H9 (cell line): Measurements from ENCODE around the gene TMTC2. TPM values are rescaled to one million over a fixed set of nuclear protein-coding genes. Genes with fewer than 3 reads are reported as not detected.

Experiments used
- DNase-seq: peaks from one replicate; pipeline ENCODE4 v3.0.0-alpha.2; 2017
- H2AFZ ChIP-seq: one replicate; pipeline ENCODE4 v1.6.1; 2013; ENCODE audit warnings: mild to moderate bottlenecking, low read length, control low read depth, moderate library complexity
- H2AK5ac ChIP-seq: 2 replicates; pipeline ENCODE4 v1.6.1; 2013; ENCODE audit warnings: low read length, control low read depth, mixed read lengths; ENCODE audit not compliant: insufficient read length
- H2BK120ac ChIP-seq: one replicate; pipeline ENCODE4 v1.6.1; 2013; ENCODE audit warnings: low read depth, mild to moderate bottlenecking, low read length, control low read depth, inconsistent platforms; ENCODE audit not compliant: poor library complexity, severe bottlenecking
- H2BK12ac ChIP-seq: 2 replicates; pipeline ENCODE4 v1.6.1; 2013; ENCODE audit warnings: low read length, control low read depth, mixed read lengths, low read depth; ENCODE audit not compliant: insufficient read length
- H2BK15ac ChIP-seq: 2 replicates; pipeline ENCODE4 v1.6.1; 2013; ENCODE audit warnings: low read depth, low read length, control low read depth
- H2BK20ac ChIP-seq: one replicate; pipeline ENCODE4 v1.6.1; 2013; ENCODE audit warnings: low read depth, mild to moderate bottlenecking, low read length, control low read depth, inconsistent platforms; ENCODE audit not compliant: poor library complexity, severe bottlenecking
- H2BK5ac ChIP-seq: 2 replicates; pipeline ENCODE4 v1.6.1; 2013; ENCODE audit warnings: low read length, control low read depth, mixed read lengths; ENCODE audit not compliant: insufficient read length
- H3K14ac ChIP-seq: 2 replicates; pipeline ENCODE4 v1.6.1; 2013; ENCODE audit warnings: low read length, control low read depth; ENCODE audit not compliant: insufficient read depth
- H3K18ac ChIP-seq: 2 replicates; pipeline ENCODE4 v1.6.1; 2013; ENCODE audit warnings: low read depth, mild to moderate bottlenecking, mixed read lengths, low read length, control low read depth; ENCODE audit not compliant: insufficient read length
- H3K23ac ChIP-seq: 2 replicates; pipeline ENCODE4 v1.6.1; 2013; ENCODE audit warnings: low read length, control low read depth, mixed read lengths, low read depth; ENCODE audit not compliant: insufficient read length
- H3K23me2 ChIP-seq: 2 replicates; pipeline ENCODE4 v1.6.1; 2013; ENCODE audit warnings: low read depth, mild to moderate bottlenecking, mixed read lengths, low read length, control low read depth; ENCODE audit not compliant: insufficient read length, poor library complexity, severe bottlenecking
- H3K27ac ChIP-seq: 2 replicates; pipeline ENCODE4 v1.5.1; 2013; ENCODE audit warnings: low read length, control low read depth, mixed read lengths, low read depth; ENCODE audit not compliant: insufficient read length
- H3K27me3 ChIP-seq: 2 replicates; pipeline ENCODE4 v1.6.1; 2013; ENCODE audit warnings: low read length, control low read depth, inconsistent platforms; ENCODE audit not compliant: insufficient read depth
- H3K4ac ChIP-seq: 2 replicates; pipeline ENCODE4 v1.6.1; 2013; ENCODE audit warnings: low read depth, mild to moderate bottlenecking, control low read depth, inconsistent platforms, low read length, moderate library complexity
- H3K4me1 ChIP-seq: 2 replicates; pipeline ENCODE4 v1.6.1; 2013; ENCODE audit warnings: low read length, control low read depth, inconsistent platforms; ENCODE audit not compliant: insufficient read depth
- H3K4me2 ChIP-seq: 2 replicates; pipeline ENCODE4 v1.6.1; 2013; ENCODE audit warnings: low read length, control low read depth, mixed read lengths; ENCODE audit not compliant: insufficient read length, insufficient read depth
- H3K56ac ChIP-seq: 2 replicates; pipeline ENCODE4 v1.6.1; 2013; ENCODE audit warnings: low read depth, mild to moderate bottlenecking, mixed read lengths, low read length, control low read depth; ENCODE audit not compliant: insufficient read length
- H3K79me1 ChIP-seq: 2 replicates; pipeline ENCODE4 v1.6.1; 2013; ENCODE audit warnings: low read depth, mild to moderate bottlenecking, moderate library complexity, low read length, control low read depth, inconsistent platforms; ENCODE audit not compliant: insufficient read depth, poor library complexity, severe bottlenecking
- H3K79me2 ChIP-seq: 2 replicates; pipeline ENCODE4 v1.6.1; 2013; ENCODE audit warnings: low read length, control low read depth, inconsistent platforms; ENCODE audit not compliant: insufficient read depth
- H3K9ac ChIP-seq: 2 replicates; pipeline ENCODE4 v1.6.1; 2013; ENCODE audit warnings: low read length, control low read depth, mixed read lengths; ENCODE audit not compliant: insufficient read length; ENCODE audit errors: extremely low read depth
- H3K9me3 ChIP-seq: one replicate; pipeline ENCODE4 v1.6.1; 2013; ENCODE audit warnings: low read depth, low read length, inconsistent platforms; ENCODE audit not compliant: control insufficient read depth
- H3T11ph ChIP-seq: one replicate; pipeline ENCODE4 v1.6.1; 2013; ENCODE audit warnings: mild to moderate bottlenecking, low read length, control low read depth, inconsistent platforms
- H4K20me1 ChIP-seq: one replicate; pipeline ENCODE4 v1.6.1; 2013; ENCODE audit not compliant: control insufficient read depth, insufficient read length, insufficient read depth
- H4K5ac ChIP-seq: 2 replicates; pipeline ENCODE4 v1.6.1; 2013; ENCODE audit warnings: low read depth, mild to moderate bottlenecking, mixed read lengths, low read length, control low read depth; ENCODE audit not compliant: insufficient read length
- H4K8ac ChIP-seq: replicated peaks from 2 replicates; pipeline ENCODE4 v1.6.1; 2013; ENCODE audit warnings: low read length, control low read depth, mixed read lengths, low read depth; ENCODE audit not compliant: insufficient read length
- H4K91ac ChIP-seq: 2 replicates; pipeline ENCODE4 v1.6.1; 2013; ENCODE audit warnings: low read depth, mild to moderate bottlenecking, moderate library complexity, mixed read lengths, low read length, control low read depth; ENCODE audit not compliant: insufficient read length
- H3K27ac Mint-ChIP-seq, 3 experiments: 2 replicates in 2 of 3; 3 replicates in 1 of 3; pipeline ENCODE4 v1.8.0; 2020 to 2021; ENCODE audit warnings: mixed read lengths in 3 of 3, mild to moderate bottlenecking in 1 of 3, moderate library complexity in 1 of 3
- H3K27me3 Mint-ChIP-seq: 2 replicates; pipeline ENCODE4 v1.8.0; 2021; ENCODE audit warnings: low read depth, mild to moderate bottlenecking, moderate library complexity, mixed read lengths
- H3K36me3 Mint-ChIP-seq, 3 experiments: 2 replicates in 2 of 3; 3 replicates in 1 of 3; pipeline ENCODE4 v1.8.0; 2020 to 2021; ENCODE audit warnings: low read depth in 3 of 3, mixed read lengths in 3 of 3; ENCODE audit not compliant: insufficient read depth in 1 of 3
- H3K4me1 Mint-ChIP-seq, 2 experiments: 2 replicates each; pipeline ENCODE4 v1.8.0; 2020; ENCODE audit warnings: mixed read lengths in 2 of 2
- H3K4me3 Mint-ChIP-seq, 2 experiments: 2 replicates in 1 of 2; 3 replicates in 1 of 2; pipeline ENCODE4 v1.8.0; 2020 to 2021; ENCODE audit warnings: mild to moderate bottlenecking in 2 of 2, mixed read lengths in 2 of 2, moderate library complexity in 1 of 2
- H3K9me3 Mint-ChIP-seq, 2 experiments: 2 replicates in 1 of 2; 3 replicates in 1 of 2; pipeline ENCODE4 v1.8.0; 2020; ENCODE audit warnings: mild to moderate bottlenecking in 2 of 2, mixed read lengths in 2 of 2, moderate library complexity in 1 of 2
- CTCF ChIP-seq: fragments of 200-600 bp; sonication (generic); conservative IDR thresholded peaks from 3 replicates; pipeline ENCODE4 v1.8.0; 2021; ENCODE audit warnings: antibody characterized with exemption, mild to moderate bottlenecking
- WGBS: extraction: QIAGEN DNeasy Blood & Tissue Kit; methylation state at CpG from one replicate; pipeline ENCODE4 v1.1.7; 2013; ENCODE audit warnings: missing lambda C conversion rate, low lambda C conversion rate, mixed read lengths; ENCODE audit not compliant: insufficient read length; ENCODE audit errors: extremely low coverage; 5-methylcytosine and 5-hydroxymethylcytosine counted together
- total RNA-seq: library from RNA; stranded (reverse); gene quantifications from 2 replicates; pipeline ENCODE4 v1.2.1, GENCODE V29; 2021

TMTC2 gene
- total RNA-seq, 1 experiment from 2014 or later = 3.1 TPM

DNA sequence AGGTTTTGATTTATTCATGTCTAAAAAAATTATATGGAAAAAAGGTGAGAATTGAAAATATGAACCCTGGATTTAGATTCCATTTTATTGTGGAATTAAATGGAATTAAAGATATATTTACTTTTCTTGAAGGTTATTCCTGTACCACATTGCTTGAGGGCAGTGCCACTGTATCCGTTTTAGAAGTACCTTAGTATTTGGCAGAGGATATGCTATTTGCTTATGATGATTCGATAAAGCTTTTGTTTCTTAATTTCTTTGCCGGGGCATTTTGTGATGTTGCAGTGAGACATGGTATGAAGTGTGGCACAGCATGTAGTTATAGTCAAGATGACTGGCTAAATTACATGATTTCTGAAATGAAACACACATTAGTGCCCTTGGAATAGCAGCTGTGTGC lies 7.6 kb downstream of the TMTC2 start:
- no peaks in the 10 kb centered on the region for H3K79me2 ChIP-seq
- H4K5ac ChIP-seq = no peak overlapping the region
- no peaks in the 10 kb centered on the region for H3K27me3 ChIP-seq
- no peak overlapping the region for H2BK5ac ChIP-seq
- H4K20me1 ChIP-seq = no peaks in the 10 kb centered on the region
- H3K14ac ChIP-seq = no peak overlapping the region
- H3K23me2 ChIP-seq = no peaks in the 10 kb centered on the region
- H3T11ph ChIP-seq = no peak overlapping the region
- H3K4me3 Mint-ChIP-seq = no peak overlapping the region
- H3K27me3 Mint-ChIP-seq = no peaks in the 10 kb centered on the region
- no peak for TF ChIP-seq CTCF
- H4K91ac ChIP-seq = no peak overlapping the region
- H3K4me1 ChIP-seq = no peaks in the 10 kb centered on the region
- H3K36me3 Mint-ChIP-seq = peaks cover 0 to 11% (median 4%) of the 10 kb centered on the region in 3 experiments; a peak in 3 of 7 replicates
- WGBS = no CpG with 5 or more reads among the region's 3 CpGs
- no peak overlapping the region for H2BK20ac ChIP-seq
- peaks cover 7 to 9% of the 10 kb centered on the region in 2 experiments; a peak in 3 of 4 replicates for H3K4me1 Mint-ChIP-seq
- no peak overlapping the region for H2AK5ac ChIP-seq
- no peak overlapping the region for H4K8ac ChIP-seq
- H3K9ac ChIP-seq = no peak overlapping the region
- H3K23ac ChIP-seq = no peak overlapping the region
- H3K9me3 ChIP-seq = no peaks in the 10 kb centered on the region
- no peak overlapping the region for H3K4ac ChIP-seq
- H3K18ac ChIP-seq = no peak overlapping the region
- H3K27ac ChIP-seq = no peak overlapping the region
- no peak overlapping the region for H2BK15ac ChIP-seq
- DNase-seq = no peak
- H3K27ac Mint-ChIP-seq = no peak overlapping the region
- no peak overlapping the region for H3K4me2 ChIP-seq
- H2BK12ac ChIP-seq = no peak overlapping the region
- no peaks in the 10 kb centered on the region for H3K9me3 Mint-ChIP-seq
- H2BK120ac ChIP-seq = no peak overlapping the region
- no peak overlapping the region for H2AFZ ChIP-seq
- H3K79me1 ChIP-seq = no peaks in the 10 kb centered on the region
- H3K56ac ChIP-seq = no peak overlapping the region
